IPS DF 19.7 (cell line): ENCODE measurements around the gene PLD3.
"Not testable (repeated sequence)": the region's sequence is repeated elsewhere in the genome, so short reads cannot be mapped to it uniquely, and the experiment has no call there.

Experiments used
- DNase-seq: peaks from one replicate; pipeline ENCODE4 v3.0.0-alpha.2; 2013; ENCODE audit warnings: low read depth, low spot score

Gene PLD3

GRCh38 chr19:40332669-40333068, 15.8 kb upstream of the PLD3 start:
- no peak for DNase-seq

- not testable (repeated sequence) for DNase-seq
Measured at GRCh38 chr19:40333083-40333482, 15.4 kb upstream of the PLD3 start.

- no peak for DNase-seq
Measured at GRCh38 chr19:40335101-40335500, 13.4 kb upstream of the PLD3 start.

- no peak for DNase-seq
Measured at GRCh38 chr19:40335855-40336600, 12.5 kb upstream of the PLD3 start.

GRCh38 chr19:40336601-40336900, 11.9 kb upstream of the PLD3 start:
- no peak for DNase-seq

- DNase-seq = no peak
Measured at GRCh38 chr19:40337107-40337506, 11.4 kb upstream of the PLD3 start.

GRCh38 chr19:40337594-40337993, 10.9 kb upstream of the PLD3 start:
- no peak for DNase-seq

GRCh38 chr19:40339018-40339728, 9.3 kb upstream of the PLD3 start:
- no peak for DNase-seq

GRCh38 chr19:40341601-40342482, 6.7 kb upstream of the PLD3 start:
- no peak for DNase-seq

GRCh38 chr19:40342644-40343311, 5.7 kb upstream of the PLD3 start:
- no peak for DNase-seq

- no peak for DNase-seq
Measured at GRCh38 chr19:40344422-40344821, 4.1 kb upstream of the PLD3 start.

GRCh38 chr19:40348961-40349507, 539 bp downstream of the PLD3 start:
- DNase-seq = no peak

- no peak for DNase-seq
Measured at GRCh38 chr19:40355975-40356680, 7.6 kb downstream of the PLD3 start.

- no peak for DNase-seq
Measured at GRCh38 chr19:40356681-40357595, 8.4 kb downstream of the PLD3 start.

GRCh38 chr19:40357640-40358039, 9.1 kb downstream of the PLD3 start:
- no peak for DNase-seq

- DNase-seq = no peak
Measured at GRCh38 chr19:40358773-40359172, 10.3 kb downstream of the PLD3 start.

- no peak for DNase-seq
Measured at GRCh38 chr19:40360020-40360707, 11.7 kb downstream of the PLD3 start.

- no peak for DNase-seq
Measured at GRCh38 chr19:40360708-40361241, 12.3 kb downstream of the PLD3 start.

GRCh38 chr19:40362160-40362559, 13.7 kb downstream of the PLD3 start:
- no peak for DNase-seq
